GM12865 (cell line): ENCODE data around the gene PPARG.

ENCODE experiments used
- DNase-seq: peaks from one replicate; pipeline ENCODE4 v3.0.0; 2010; ENCODE audit warnings: low read depth
- H3K4me3 ChIP-seq: 2 replicates; pipeline ENCODE4 v1.5.1; 2011; ENCODE audit warnings: mild to moderate bottlenecking, low read depth, low read length, control low read depth
- CTCF ChIP-seq: IDR thresholded peaks from 2 replicates; pipeline ENCODE4 v1.5.1; 2011; ENCODE audit warnings: low read length, control low read depth, low read depth, inconsistent platforms; ENCODE audit not compliant: insufficient read depth; ENCODE audit errors: missing control alignments

PPARG gene

GRCh38 chr3:12299026-12299425, 10.2 kb downstream of the PPARG start:
- no peak for DNase-seq
- no peak for TF ChIP-seq CTCF
- no peak overlapping the region for H3K4me3 ChIP-seq

GRCh38 chr3:12300137-12300536, 11.3 kb downstream of the PPARG start:
- no peak for DNase-seq
- no peak for TF ChIP-seq CTCF
- H3K4me3 ChIP-seq, result no peak overlapping the region

GRCh38 chr3:12301031-12301430, 12.2 kb downstream of the PPARG start:
- no peak for DNase-seq
- TF ChIP-seq CTCF, result no peak
- no peak overlapping the region for H3K4me3 ChIP-seq

GRCh38 chr3:12301513-12301912, 12.6 kb downstream of the PPARG start:
- DNase-seq, result no peak
- TF ChIP-seq CTCF, result no peak
- H3K4me3 ChIP-seq, result no peak overlapping the region

- TF ChIP-seq CTCF, result no peak
- no peak for DNase-seq
- H3K4me3 ChIP-seq, result no peak overlapping the region
Measured at GRCh38 chr3:12302564-12302963, 13.7 kb downstream of the PPARG start.

GRCh38 chr3:12303534-12303933, 14.7 kb downstream of the PPARG start:
- H3K4me3 ChIP-seq, result no peak overlapping the region
- DNase-seq, result no peak
- TF ChIP-seq CTCF, result no peak

GRCh38 chr3:12303993-12304392, 15.1 kb downstream of the PPARG start:
- no peak for TF ChIP-seq CTCF
- no peak overlapping the region for H3K4me3 ChIP-seq
- no peak for DNase-seq
